Cerebellar nuclear complex (tissue), 1 donor: ENCODE results near the gene TRAF2.

Experiments
- DNase-seq, 2 experiments: peaks; one replicate each; lab custom pipeline; 2025; lab: John Stamatoyannopoulos, UW

TRAF2 gene

GRCh38 chr9:136913701-136914438, 27.6 kb downstream of the TRAF2 start:
- no peak for DNase-seq

- DNase-seq = no peak
These were observed 29.5 kb downstream of the TRAF2 start for GRCh38 chr9:136915632-136916329.

- DNase-seq = no peak
These were observed 30.2 kb downstream of the TRAF2 start for GRCh38 chr9:136916330-136917184.

GRCh38 chr9:136917902-136918301, 31.6 kb downstream of the TRAF2 start:
- DNase-seq = no peak

GRCh38 chr9:136920069-136920468, 33.8 kb downstream of the TRAF2 start:
- no peak for DNase-seq

GRCh38 chr9:136920734-136921231, 34.5 kb downstream of the TRAF2 start:
- no peak for DNase-seq

- DNase-seq = no peak
These were observed 35.0 kb downstream of the TRAF2 start for GRCh38 chr9:136921307-136921706.

- no peak for DNase-seq
These were observed 35.4 kb downstream of the TRAF2 start for GRCh38 chr9:136921718-136922117.

- no peak for DNase-seq
These were observed 36.2 kb downstream of the TRAF2 start for GRCh38 chr9:136922540-136922939.

GRCh38 chr9:136923881-136924280, 37.6 kb downstream of the TRAF2 start:
- no peak for DNase-seq

GRCh38 chr9:136925414-136926153, 39.3 kb downstream of the TRAF2 start:
- no peak for DNase-seq

GRCh38 chr9:136926154-136926704, 39.9 kb downstream of the TRAF2 start:
- DNase-seq = no peak

- DNase-seq = no peak
These were observed 40.4 kb downstream of the TRAF2 start for GRCh38 chr9:136926749-136927148.

GRCh38 chr9:136927343-136928271, 41.3 kb downstream of the TRAF2 start:
- DNase-seq = no peak

- no peak for DNase-seq
These were observed 42.3 kb downstream of the TRAF2 start for GRCh38 chr9:136928591-136928990.

GRCh38 chr9:136930014-136930413, 43.7 kb downstream of the TRAF2 start:
- no peak for DNase-seq

- DNase-seq = no peak
These were observed 45.4 kb downstream of the TRAF2 start for GRCh38 chr9:136931611-136932130.

- DNase-seq = no peak
These were observed 48.0 kb downstream of the TRAF2 start for GRCh38 chr9:136934277-136934676.

- no peak for DNase-seq
These were observed 49.3 kb downstream of the TRAF2 start for GRCh38 chr9:136935651-136936050.

- no peak for DNase-seq
These were observed 50.4 kb downstream of the TRAF2 start for GRCh38 chr9:136936645-136937170.
